NCI-H2107 treated with DMSO at 0.1 percent for 48 hours (cell line): ENCODE results near the gene MSTO1.
"Not testable (repeated sequence)": the region's sequence is repeated elsewhere in the genome, so short reads cannot be mapped to it uniquely, and the experiment has no call there.

Experiments
- DNase-seq: peaks from one replicate; lab custom pipeline; 2025; ENCODE audit not compliant: unreplicated experiment; lab: John Stamatoyannopoulos, UW

MSTO1 gene

DNA sequence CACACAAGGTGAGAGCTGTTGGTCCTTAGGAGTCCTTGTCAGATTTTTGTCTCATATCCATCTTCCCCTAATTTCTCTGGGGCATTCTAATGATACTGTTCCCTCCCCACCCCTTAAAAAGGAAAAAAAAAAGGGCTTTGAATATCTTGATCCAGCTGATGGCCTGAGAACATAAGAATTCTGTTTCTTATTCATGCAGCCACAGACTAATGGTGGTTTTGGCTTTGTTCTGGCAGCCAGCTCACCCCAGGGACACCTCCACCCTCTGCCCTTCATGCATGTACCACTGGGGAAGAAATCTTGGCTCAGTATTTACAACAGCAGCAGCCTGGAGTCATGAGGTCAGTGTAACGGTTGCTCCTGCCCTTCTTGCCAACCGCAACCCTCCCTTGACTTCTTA lies 3.2 kb downstream of the MSTO1 start:
- DNase-seq: not testable (repeated sequence)

DNA sequence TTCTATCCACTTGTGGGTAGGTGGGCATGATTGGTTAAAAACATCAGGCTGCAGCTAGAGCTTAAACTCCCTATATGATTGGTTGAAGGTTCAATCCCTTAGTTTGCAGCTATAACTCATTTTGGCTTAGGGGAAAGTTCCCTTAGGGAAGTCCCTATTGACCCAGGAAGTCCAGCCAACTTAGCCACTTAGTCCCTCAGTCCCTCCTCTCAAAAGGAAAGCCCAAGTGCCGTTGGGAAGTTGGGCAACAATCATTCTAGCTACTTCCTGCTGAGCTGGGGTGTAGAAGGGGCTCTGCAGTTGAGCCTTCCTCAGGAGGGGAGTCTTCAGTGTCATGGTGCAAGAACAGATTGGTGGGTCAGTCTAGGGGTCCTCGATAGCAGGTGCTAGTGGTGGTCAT lies 12.2 kb downstream of the MSTO1 start:
- no peak for DNase-seq

DNA sequence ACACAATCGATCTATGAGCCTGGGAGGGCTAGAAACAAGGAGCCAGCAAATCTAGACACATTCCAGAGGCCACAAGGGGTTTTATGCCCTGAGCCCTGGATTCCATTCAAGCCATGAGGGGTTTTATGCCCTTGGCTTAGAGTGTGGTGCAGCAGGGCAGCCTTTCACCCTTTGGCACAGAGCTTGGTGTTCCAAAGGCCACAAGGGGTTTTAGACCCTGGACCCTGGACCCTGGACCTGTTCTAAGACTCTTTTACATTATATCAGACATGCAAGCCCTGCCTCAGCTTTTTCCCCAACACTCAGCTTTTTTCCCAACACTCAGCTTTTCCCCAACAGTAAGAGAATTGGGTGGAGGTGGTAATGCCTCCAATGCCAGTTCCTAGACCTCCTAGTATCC lies 13.3 kb downstream of the MSTO1 start:
- DNase-seq: no peak

- DNase-seq: not testable (repeated sequence)
Observed at GRCh38 chr1:155626428-155626827, 16.4 kb downstream of the MSTO1 start.

DNA sequence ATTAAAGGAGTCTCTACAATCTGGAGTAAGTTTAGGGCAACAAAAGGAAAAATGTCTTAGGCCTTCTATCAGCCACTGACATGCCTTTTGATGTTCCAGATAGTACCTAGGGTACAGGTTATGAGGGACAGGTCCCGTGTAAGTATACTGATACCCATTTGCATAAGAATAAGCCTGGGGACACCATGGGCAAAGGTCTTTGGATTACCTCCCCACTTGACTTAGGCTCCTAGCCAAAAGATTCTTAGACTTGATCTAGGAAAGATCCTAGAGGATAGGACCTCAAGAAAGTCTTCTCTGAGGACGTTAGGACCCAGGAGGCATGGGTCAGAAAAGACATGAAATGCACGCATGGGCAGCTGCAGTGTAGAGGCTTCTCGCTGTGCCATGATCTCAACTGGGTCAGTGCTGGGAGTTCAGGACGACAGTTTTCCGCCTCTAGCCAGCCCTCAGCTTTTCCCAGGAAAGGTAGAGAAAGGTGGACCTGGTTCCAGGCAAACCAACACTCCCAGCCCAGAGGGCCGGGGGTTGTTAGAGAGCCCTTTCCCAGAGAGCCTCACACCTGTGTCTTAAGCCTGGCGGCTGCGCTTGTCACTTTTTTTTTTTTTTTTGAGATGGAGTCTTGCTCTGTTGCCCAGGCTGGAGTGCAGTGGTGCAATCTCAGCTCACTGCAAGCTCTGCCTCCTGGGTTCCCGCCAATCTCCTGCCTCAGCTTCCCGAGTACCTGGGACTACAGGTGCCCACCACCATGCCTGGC lies 26.6 kb downstream of the MSTO1 start:
- no peak for DNase-seq

DNA sequence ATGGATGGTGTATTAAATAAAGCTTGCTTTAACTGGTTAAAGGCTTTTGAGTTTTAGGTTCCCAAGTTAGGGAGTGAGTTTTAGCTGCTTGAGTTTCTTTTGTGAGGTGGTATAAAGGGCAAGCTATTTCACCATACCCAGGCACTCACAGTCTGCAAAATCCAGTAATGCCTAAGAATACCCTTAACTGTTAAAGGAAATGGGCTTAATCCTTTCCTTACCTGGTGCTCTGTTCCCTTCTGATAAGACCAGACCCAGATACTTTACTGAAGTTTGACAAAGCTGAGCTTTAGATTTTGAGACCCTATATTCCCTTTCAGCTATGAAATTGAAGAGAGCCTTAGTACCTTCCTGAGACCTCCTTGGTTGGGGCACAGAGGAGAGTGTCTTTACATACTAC lies 30.3 kb downstream of the MSTO1 start:
- DNase-seq: no peak

DNA sequence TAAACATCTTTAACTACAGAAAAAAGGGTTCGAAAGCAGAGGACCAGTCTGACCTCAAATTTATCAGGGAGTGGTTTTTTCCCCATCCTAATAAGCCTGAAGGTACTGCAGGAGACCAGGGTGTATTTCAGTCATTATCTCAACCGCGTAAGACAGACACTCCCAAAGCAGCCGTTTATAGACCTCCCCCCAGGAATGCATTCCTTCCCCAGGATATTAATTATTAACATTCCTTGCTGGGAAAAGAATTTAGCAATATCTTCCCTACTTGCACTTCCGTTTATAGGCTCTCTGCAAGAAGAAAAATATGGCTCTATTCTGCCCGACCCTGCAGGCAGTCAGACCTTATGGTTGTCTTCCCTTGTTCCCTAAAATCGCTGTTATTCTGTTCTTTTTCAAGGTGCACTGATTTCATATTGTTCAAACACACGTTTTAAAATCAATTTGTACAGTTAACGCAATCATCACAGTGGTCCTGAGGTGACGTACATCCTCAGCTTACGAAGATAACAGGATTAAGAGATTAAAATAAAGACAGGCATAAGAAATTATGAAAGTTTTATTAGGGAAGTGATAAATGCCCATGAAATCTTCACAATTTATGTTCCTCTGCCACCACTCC lies 32.7 kb downstream of the MSTO1 start:
- not testable (repeated sequence) for DNase-seq

- no peak for DNase-seq
Observed at GRCh38 chr1:155643230-155643629, 33.2 kb downstream of the MSTO1 start.

- DNase-seq: no peak
Observed at GRCh38 chr1:155645034-155645598, 35.1 kb downstream of the MSTO1 start.

DNA sequence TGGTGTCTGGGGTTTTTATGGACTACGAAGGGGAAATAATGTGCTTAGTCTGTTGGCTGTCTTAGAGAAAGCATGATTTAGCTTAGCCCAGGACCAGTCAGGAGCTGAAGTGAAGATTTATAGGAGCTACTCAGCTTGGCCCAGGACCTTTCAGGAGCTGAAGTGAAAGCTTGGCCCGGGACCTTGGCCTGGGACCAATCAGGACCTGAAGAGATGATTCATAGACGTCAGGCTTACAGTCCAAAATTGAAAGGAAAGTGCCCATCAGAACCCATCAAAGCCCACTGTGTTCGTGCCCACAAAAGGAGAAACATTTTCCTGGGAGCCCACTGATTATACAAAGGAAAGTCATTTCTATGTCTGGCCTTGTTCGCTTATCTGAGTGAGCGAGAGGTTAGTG lies 35.6 kb downstream of the MSTO1 start:
- DNase-seq: no peak

DNA sequence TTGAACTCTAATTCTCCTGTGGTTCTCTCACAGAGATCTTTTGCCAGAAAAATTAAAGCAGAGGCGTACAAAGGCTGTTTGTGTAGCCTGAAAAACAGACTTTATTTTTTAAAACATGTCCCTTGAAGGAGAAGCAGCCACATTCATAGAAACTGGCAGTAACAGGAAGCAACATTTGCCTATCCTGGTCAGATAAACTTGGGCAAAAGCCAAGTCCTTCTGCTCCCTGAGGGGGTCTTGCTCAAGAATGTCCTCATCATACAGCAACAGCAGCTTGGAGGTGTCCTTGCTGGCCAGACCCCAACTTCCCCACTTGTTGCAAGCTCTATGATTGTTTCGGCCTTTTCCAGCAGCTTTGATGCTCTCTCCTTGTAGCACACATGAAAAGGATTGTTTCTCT lies 36.3 kb downstream of the MSTO1 start:
- DNase-seq: no peak

DNA sequence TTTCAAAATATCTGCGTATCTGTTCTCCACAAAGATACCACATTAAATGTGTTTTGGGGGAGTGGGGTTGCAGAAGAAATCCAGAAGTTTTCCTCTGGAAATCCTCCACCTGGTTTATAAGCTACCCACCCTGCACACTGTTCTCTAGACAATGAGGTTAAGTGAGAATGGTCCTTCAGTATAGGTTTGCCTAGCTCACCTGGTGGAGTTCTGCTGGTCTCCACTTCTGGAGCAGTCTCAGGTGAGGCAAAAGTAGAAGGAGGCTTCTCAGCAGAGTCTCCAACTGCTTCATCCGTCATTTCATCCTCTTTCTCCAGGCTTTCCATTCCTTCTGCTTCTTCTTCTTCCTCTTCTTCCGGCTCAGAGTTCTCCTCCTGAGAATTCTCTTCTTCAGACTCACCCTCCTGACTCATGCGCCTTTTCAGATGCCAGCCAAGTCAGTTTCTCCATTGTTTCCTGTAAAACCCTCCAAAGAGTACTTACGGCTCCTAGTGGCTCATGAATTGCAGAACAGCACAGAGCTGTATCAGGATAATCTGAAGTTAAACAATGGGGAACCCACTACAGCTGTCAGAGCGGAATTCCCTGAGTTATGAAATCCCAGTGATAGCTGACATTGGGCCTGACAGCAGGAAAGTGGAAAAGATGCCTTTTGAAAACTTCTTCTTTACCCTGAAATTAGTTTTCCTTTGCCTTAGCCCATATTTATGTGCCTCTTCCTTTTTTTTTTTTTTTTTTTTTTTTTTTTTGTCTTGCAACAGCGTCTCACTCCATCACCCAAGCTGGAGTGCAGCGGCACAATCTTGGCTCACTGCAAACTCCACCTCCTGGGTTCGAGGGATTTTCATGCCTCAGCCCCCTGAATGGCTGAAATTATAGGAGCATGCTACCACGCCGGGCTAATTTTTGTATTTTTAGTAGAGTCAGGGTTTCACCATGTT lies 38.5 kb downstream of the MSTO1 start:
- peak; percentile 87 for DNase-seq

GRCh38 chr1:155649676-155650075 lies 39.7 kb downstream of the MSTO1 start:
- DNase-seq: no peak

GRCh38 chr1:155650231-155650757 lies 40.3 kb downstream of the MSTO1 start:
- no peak for DNase-seq

GRCh38 chr1:155651861-155652661 lies 42.0 kb downstream of the MSTO1 start:
- DNase-seq: peak; percentile 54

- DNase-seq: no peak
Observed at GRCh38 chr1:155652951-155653350, 42.9 kb downstream of the MSTO1 start.

- DNase-seq: no peak
Observed at GRCh38 chr1:155657463-155657862, 47.4 kb downstream of the MSTO1 start.

- not testable (repeated sequence) for DNase-seq
Observed at GRCh38 chr1:155661239-155661638, 51.2 kb downstream of the MSTO1 start.
